HL-60 (cell line): ENCODE measurements around the gene KPNA1.

ENCODE experiments used
- CTCF ChIP-seq: IDR thresholded peaks from one replicate; pipeline ENCODE4 v1.5.1; 2011; ENCODE audit warnings: low read length, control low read depth, inconsistent platforms; ENCODE audit not compliant: insufficient read depth
- POLR2AphosphoS5 ChIP-seq: IDR thresholded peaks from 2 replicates; pipeline ENCODE4 v1.6.1; 2012; ENCODE audit warnings: low read depth
- TF ChIP-seq, protein P1 (sequence below): IDR thresholded peaks from 2 replicates; pipeline ENCODE4 v1.6.1; 2012; ENCODE audit warnings: low read depth; ENCODE audit not compliant: insufficient replicate concordance

DNA sequence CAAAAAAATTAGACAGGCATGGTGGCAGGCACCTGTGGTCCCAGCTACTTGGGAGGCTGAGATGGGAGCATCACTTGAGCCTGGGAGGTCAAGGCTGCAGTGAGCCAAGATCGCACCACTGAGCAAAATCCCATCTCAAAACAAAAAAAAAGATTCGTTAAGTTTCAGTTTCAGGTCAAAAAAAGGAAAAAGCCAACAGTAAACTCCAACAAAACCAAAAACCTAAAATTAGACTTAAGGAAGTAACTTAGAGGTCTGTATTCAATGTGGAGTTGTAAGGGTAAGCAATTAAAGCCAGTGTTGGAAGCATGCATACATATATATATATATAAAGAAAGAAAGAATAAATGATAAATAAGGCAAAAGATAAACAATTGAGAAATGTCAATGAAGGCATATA, 11.8 kb downstream of the KPNA1 start:
- TF ChIP-seq POLR2AphosphoS5 (no peak), CTCF (no peak)
- TF ChIP-seq, protein P1, sequence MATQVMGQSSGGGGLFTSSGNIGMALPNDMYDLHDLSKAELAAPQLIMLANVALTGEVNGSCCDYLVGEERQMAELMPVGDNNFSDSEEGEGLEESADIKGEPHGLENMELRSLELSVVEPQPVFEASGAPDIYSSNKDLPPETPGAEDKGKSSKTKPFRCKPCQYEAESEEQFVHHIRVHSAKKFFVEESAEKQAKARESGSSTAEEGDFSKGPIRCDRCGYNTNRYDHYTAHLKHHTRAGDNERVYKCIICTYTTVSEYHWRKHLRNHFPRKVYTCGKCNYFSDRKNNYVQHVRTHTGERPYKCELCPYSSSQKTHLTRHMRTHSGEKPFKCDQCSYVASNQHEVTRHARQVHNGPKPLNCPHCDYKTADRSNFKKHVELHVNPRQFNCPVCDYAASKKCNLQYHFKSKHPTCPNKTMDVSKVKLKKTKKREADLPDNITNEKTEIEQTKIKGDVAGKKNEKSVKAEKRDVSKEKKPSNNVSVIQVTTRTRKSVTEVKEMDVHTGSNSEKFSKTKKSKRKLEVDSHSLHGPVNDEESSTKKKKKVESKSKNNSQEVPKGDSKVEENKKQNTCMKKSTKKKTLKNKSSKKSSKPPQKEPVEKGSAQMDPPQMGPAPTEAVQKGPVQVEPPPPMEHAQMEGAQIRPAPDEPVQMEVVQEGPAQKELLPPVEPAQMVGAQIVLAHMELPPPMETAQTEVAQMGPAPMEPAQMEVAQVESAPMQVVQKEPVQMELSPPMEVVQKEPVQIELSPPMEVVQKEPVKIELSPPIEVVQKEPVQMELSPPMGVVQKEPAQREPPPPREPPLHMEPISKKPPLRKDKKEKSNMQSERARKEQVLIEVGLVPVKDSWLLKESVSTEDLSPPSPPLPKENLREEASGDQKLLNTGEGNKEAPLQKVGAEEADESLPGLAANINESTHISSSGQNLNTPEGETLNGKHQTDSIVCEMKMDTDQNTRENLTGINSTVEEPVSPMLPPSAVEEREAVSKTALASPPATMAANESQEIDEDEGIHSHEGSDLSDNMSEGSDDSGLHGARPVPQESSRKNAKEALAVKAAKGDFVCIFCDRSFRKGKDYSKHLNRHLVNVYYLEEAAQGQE: no peak
